Pancreas (tissue), 10 donors: ENCODE data around the gene HTR1D. TPM values are rescaled to one million over a fixed set of nuclear protein-coding genes. Genes with fewer than 3 reads are reported as not detected.
"Not testable (repeated sequence)": the region's sequence is repeated elsewhere in the genome, so short reads cannot be mapped to it uniquely, and the experiment has no call there.

Source experiments
- ATAC-seq, 4 donors: fragments of 200-7000 bp; cut with Tn5 transposase; one replicate each; pipeline versions ENCODE4 v1.8.0 to v1.9.1; 2020; ENCODE audit warnings: mild to moderate bottlenecking in 4 of 4, moderate library complexity in 4 of 4
- DNase-seq, 6 donors: peaks; one replicate each; pipeline ENCODE4 v3.0.0-alpha.2; 2020
- FAIRE-seq: peaks from 2 replicates; lab custom pipeline; 2012; peaks lifted over from hg19 to GRCh38; lab: Jason Lieb, UNC
- H3K27ac ChIP-seq, 4 donors: fragments of 200-600 bp; sonication (generic); 1 replicate in 3 of 4; 2 replicates in 1 of 4; pipeline versions ENCODE4 v1.5.0 to v1.8.0; 2020
- H3K27me3 ChIP-seq, 4 donors: fragments of 200-600 bp; one replicate each; pipeline ENCODE4 v1.8.0; 2021
- H3K36me3 ChIP-seq, 3 donors: fragments of 200-600 bp; sonication (generic) in 1 of 3; one replicate each; pipeline versions ENCODE4 v1.5.0 to v1.8.0; 2020 to 2021
- H3K4me1 ChIP-seq, 3 donors: fragments of 200-600 bp; one replicate each; pipeline ENCODE4 v1.8.0; 2021
- H3K4me3 ChIP-seq, 4 donors: fragments of 200-600 bp; sonication (generic) in 2 of 4; one replicate each; pipeline versions ENCODE4 v1.5.0 to v1.8.0; 2020 to 2021
- H3K9me3 ChIP-seq, 4 donors: fragments of 200-600 bp; one replicate each; pipeline ENCODE4 v1.8.0; 2021
- WGBS, 2 donors: extraction: QIAGEN DNeasy Blood & Tissue Kit; methylation state at CpG; one replicate each; pipeline ENCODE4 v1.1.7; 2013; 5-methylcytosine and 5-hydroxymethylcytosine counted together
- intact Hi-C, 3 donors: fragments of 100-400 bp; cut with DNase I; formaldehyde crosslinking; loops; one replicate each; pipeline versions ENCODE4 v1.11.1 to v1.14.2; 2022
- polyA plus RNA-seq, 2 donors: library from polyadenylated mRNA; stranded (reverse); fragments of 200-250 nt; gene quantifications; one replicate each; pipeline ENCODE4 v1.2.3, GENCODE V29; 2013
- total RNA-seq, 6 donors: library from RNA; stranded (reverse); fragmentation: NEBNext Ultra II Directional in 4 of 6; extraction: Animal tissue kit (Norgen Biotek cat#: 25700) in 4 of 6; gene quantifications; one replicate each; pipeline versions ENCODE4 v1.2.1 to v1.2.4, GENCODE V29; 2021 to 2023
- TF ChIP-seq, protein P1 (sequence below), 4 donors: fragments of 200-600 bp; sonication (generic) in 3 of 4; IDR thresholded peaks; one replicate each; pipeline versions ENCODE4 v1.5.0 to v1.8.0; 2021; ENCODE audit warnings: antibody characterized with exemption in 4 of 4
- donor health status: healthy with polysubstance abuse.
- donor health status: DM: no; HTN: no; CAD: no; lungs with moderate emphysema.
- donor health status: DM: no; HTN: no; CAD: no.
- donor health status: control.
- donor health status: control.
- donor health status: Bipolar disorder and iron deficiency.
- donor health status: DM: yes; HTN: yes; CAD: no.
- donor health status: DM: no; HTN: no; CAD: no.
- donor health status: DM: no; HTN: no; CAD: no.
- donor health status: DM: yes; HTN: yes; CAD: no.

The HTR1D gene
- total and polyA plus RNA-seq, 8 donors = 0.06 to 0.23 (median 0.17) TPM; not detected in 2

DNA sequence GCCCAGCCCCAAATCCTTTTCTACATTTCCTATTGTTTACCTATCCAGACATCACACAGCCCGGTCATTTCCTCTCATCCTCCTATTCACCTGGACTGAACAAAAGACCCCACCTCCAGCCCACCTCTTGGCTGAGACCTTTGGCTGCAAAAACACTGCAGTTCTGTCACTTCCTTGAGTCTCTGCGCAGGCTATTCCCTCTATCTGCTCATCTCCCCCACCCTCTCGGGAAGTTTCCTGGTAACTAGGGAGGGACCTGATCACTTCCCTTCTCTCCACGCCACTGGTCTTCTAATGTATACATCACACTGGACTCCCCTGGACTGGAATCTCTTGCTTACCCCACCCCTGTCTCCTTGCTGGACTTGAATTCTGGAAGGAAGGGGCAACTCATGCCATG lies 5.3 kb downstream of the HTR1D start:
- Histone ChIP-seq H3K9me3 (no peaks in the 10 kb centered on the region), H3K4me1 (peaks cover 0 to 2% (median 0%) of the 10 kb centered on the region in 3 donors), H3K27ac (no peak overlapping the region), H3K27me3 (peaks cover 0 to 8% (median 0%) of the 10 kb centered on the region in 4 donors), H3K4me3 (no peak overlapping the region), H3K36me3 (no peaks in the 10 kb centered on the region)
- ATAC-seq (no peak), FAIRE-seq (no peak), DNase-seq (no peak)
- WGBS, 2 donors = 57 to 67% methylated on average over 4 of the region's 4 CpGs
- TF ChIP-seq, protein P1, sequence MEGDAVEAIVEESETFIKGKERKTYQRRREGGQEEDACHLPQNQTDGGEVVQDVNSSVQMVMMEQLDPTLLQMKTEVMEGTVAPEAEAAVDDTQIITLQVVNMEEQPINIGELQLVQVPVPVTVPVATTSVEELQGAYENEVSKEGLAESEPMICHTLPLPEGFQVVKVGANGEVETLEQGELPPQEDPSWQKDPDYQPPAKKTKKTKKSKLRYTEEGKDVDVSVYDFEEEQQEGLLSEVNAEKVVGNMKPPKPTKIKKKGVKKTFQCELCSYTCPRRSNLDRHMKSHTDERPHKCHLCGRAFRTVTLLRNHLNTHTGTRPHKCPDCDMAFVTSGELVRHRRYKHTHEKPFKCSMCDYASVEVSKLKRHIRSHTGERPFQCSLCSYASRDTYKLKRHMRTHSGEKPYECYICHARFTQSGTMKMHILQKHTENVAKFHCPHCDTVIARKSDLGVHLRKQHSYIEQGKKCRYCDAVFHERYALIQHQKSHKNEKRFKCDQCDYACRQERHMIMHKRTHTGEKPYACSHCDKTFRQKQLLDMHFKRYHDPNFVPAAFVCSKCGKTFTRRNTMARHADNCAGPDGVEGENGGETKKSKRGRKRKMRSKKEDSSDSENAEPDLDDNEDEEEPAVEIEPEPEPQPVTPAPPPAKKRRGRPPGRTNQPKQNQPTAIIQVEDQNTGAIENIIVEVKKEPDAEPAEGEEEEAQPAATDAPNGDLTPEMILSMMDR (IDR thresholded peaks at IDR 0.05) = no peak
- intact Hi-C loops = no loop called here

DNA sequence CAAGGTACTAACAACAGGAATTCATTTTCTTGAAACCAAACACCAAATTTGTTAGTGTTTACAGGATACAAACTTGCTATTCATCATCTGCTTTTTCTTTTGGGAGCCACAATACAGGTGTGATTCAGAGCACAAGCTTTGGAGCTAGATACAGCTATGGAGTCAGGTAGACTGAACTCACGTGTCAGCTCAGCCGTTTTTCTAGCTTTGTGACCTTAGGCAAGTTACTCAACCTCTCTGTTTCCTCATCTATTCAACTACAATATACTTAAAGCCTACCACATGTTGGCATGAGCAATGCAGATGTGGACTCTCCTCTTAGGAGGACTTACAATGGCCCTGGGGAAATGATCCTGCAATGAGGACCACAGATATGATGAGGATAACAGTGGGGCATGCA lies 6.3 kb downstream of the HTR1D start:
- ATAC-seq (no peak), DNase-seq (no peak), FAIRE-seq (no peak)
- H3K9me3 ChIP-seq = no peaks in the 10 kb centered on the region
- TF ChIP-seq, protein P1 (IDR thresholded peaks at IDR 0.05) = no peak
- 58 to 60% methylated on average over 2 of the region's 2 CpGs for WGBS, 2 donors
- no peaks in the 10 kb centered on the region for H3K36me3 ChIP-seq
- H3K4me3 ChIP-seq = no peak overlapping the region
- no peaks in the 10 kb centered on the region for H3K4me1 ChIP-seq
- no peak overlapping the region for H3K27ac ChIP-seq
- H3K27me3 ChIP-seq = peaks cover 0 to 3% (median 0%) of the 10 kb centered on the region in 4 donors
- intact Hi-C loops = no loop called here

DNA sequence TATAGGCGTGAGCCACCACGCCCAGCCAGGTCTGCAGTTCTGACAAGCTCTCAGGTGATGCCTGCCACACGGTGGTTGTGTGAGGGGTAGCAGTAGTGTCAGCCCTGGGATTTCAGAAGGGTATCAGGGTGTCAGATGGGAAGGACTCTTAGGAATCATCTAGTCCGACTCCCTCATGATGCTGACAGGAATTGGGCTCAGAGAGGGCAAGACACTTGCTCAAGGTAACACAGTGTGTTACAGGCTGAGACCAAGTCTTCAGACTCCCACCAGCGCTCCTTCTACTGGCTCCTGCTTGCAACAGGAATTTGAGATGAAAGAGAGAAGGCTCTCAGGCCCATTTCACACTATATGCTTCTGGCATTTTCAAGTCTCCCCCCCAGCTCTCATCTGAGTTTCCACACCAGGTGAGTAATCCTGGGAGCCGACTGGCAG lies 6.9 kb downstream of the HTR1D start:
- no peaks in the 10 kb centered on the region for H3K9me3 ChIP-seq
- DNase-seq (no peak), FAIRE-seq (no peak), ATAC-seq (no peak)
- intact Hi-C loops = no loop called here
- TF ChIP-seq, protein P1 (IDR thresholded peaks at IDR 0.05) = no peak
- H3K4me3 ChIP-seq = no peak overlapping the region
- H3K27ac ChIP-seq = no peak overlapping the region
- H3K27me3 ChIP-seq = no peaks in the 10 kb centered on the region
- H3K4me1 ChIP-seq = no peaks in the 10 kb centered on the region
- 35 to 40% methylated on average over 6 of the region's 6 CpGs for WGBS, 2 donors
- no peaks in the 10 kb centered on the region for H3K36me3 ChIP-seq

DNA sequence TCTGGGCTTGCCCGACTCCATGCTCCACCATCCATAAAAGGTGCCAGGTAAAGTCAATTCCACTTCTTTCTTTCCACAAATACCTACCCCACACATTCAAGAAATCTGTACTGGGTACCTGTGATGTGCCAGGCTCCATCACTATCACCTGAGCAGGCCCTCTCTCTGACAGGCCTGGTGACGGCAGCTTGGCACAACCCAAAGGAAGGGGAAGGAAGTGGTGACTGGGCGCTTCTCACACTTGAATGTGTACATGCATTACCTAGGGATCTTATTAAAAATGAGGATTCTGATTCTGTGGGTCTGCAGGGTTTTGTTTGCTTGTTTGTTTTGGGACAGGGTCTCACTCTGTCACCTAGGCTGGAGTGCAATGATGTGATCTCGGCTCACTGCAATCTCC lies 7.5 kb downstream of the HTR1D start:
- ATAC-seq = no peak
- Histone ChIP-seq H3K27me3 (no peaks in the 10 kb centered on the region), H3K27ac (no peak overlapping the region), H3K4me3 (no peak overlapping the region), H3K36me3 (no peaks in the 10 kb centered on the region), H3K9me3 (no peaks in the 10 kb centered on the region), H3K4me1 (no peaks in the 10 kb centered on the region)
- intact Hi-C loops = no loop called here
- TF ChIP-seq, protein P1 (IDR thresholded peaks at IDR 0.05) = no peak
- FAIRE-seq = no peak
- WGBS, 2 donors = 77 to 80% methylated on average over 4 of the region's 4 CpGs
- DNase-seq = no peak

DNA sequence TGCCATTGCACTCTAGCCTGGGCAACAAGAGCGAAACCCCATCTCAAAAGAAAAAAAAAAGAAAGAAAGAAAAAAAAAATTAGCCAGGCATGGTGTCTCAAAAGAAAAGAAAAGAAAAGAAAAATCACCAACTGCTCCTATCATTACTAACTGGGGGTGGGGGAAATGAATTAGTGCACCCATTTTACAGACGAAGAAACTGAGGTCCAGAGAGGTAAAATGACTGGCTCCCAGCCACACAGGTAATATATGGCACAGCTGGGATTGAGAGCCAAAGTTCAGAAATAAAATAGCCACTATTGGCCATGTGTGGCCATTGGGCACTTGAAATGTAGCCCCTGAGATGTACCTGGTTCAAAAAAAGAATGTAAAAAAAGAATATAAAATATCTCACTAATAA lies 8.8 kb downstream of the HTR1D start:
- ATAC-seq = no peak

DNA sequence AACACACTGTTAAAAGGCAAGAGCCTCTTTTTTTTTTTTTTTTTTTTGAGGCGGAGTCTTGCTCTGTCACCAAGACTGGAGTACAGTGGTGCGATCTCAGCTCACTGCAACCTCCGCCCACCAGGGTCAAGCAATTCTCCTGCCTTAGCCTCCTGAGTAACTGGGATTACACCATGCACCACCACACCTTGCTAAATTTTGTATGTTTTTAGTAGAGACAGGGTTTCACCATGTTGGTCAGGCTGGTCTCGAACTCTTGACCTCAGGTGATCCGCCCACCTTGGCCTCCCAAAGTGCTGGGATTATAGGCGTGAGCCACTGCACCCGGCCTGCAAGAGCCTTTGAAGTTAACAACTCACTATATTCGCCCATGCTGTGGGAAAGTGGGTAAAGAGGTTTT lies 9.6 kb downstream of the HTR1D start:
- H3K27ac ChIP-seq, H3K9me3 ChIP-seq, H3K36me3 ChIP-seq, FAIRE-seq, intact Hi-C loops, DNase-seq, H3K4me1 ChIP-seq, H3K4me3 ChIP-seq, H3K27me3 ChIP-seq, ATAC-seq: not testable (repeated sequence)
- 86 to 92% methylated on average over 8 of the region's 8 CpGs for WGBS, 2 donors

More for the DNA sequence above, 8.8 kb downstream of the HTR1D start:
- no peak for DNase-seq
- no peaks in the 10 kb centered on the region for H3K4me1 ChIP-seq
- H3K36me3 ChIP-seq = no peaks in the 10 kb centered on the region
- no peak overlapping the region for H3K4me3 ChIP-seq
- intact Hi-C loops = no loop called here
- TF ChIP-seq, protein P1 (IDR thresholded peaks at IDR 0.05) = no peak
- no peak for FAIRE-seq
- no peak overlapping the region for H3K27ac ChIP-seq
- no peaks in the 10 kb centered on the region for H3K9me3 ChIP-seq
- 73 to 74% methylated on average over 2 of the region's 2 CpGs for WGBS, 2 donors
- no peaks in the 10 kb centered on the region for H3K27me3 ChIP-seq
